HUES6 (cell line): ENCODE measurements around the gene FGF12.

Experiments used
- H3K27ac ChIP-seq: 2 replicates; pipeline ENCODE4 v1.7.0; 2013; ENCODE audit warnings: low read depth, mild to moderate bottlenecking, low read length, inconsistent platforms
- H3K27me3 ChIP-seq: 2 replicates; pipeline ENCODE4 v1.6.1; 2013; ENCODE audit warnings: low read length; ENCODE audit not compliant: control insufficient read depth, insufficient read depth
- H3K36me3 ChIP-seq: 2 replicates; pipeline ENCODE4 v1.6.1; 2013; ENCODE audit warnings: low read length; ENCODE audit not compliant: control insufficient read depth, insufficient read depth
- H3K4me1 ChIP-seq: 2 replicates; pipeline ENCODE4 v1.6.1; 2013; ENCODE audit warnings: low read length; ENCODE audit not compliant: control insufficient read depth, insufficient read depth
- H3K4me3 ChIP-seq: 2 replicates; pipeline ENCODE4 v1.5.1; 2013; ENCODE audit warnings: low read depth, low read length
- H3K9ac ChIP-seq: one replicate; pipeline ENCODE4 v1.6.1; 2013; ENCODE audit warnings: mild to moderate bottlenecking, low read length
- H3K9me3 ChIP-seq: 2 replicates; pipeline ENCODE4 v1.6.1; 2013; ENCODE audit warnings: low read depth, low read length; ENCODE audit not compliant: control insufficient read depth, insufficient read depth

The FGF12 gene

GRCh38 chr3:192106543-192106942, 620.8 kb downstream of the FGF12 start:
- Histone ChIP-seq H3K27ac (no peak overlapping the region), H3K4me1 (peaks cover 12% of the 10 kb centered on the region; the same call in 1 of the 2 replicates), H3K9ac (no peak overlapping the region), H3K36me3 (no peaks in the 10 kb centered on the region), H3K4me3 (no peak overlapping the region), H3K9me3 (no peaks in the 10 kb centered on the region), H3K27me3 (no peaks in the 10 kb centered on the region)

DNA sequence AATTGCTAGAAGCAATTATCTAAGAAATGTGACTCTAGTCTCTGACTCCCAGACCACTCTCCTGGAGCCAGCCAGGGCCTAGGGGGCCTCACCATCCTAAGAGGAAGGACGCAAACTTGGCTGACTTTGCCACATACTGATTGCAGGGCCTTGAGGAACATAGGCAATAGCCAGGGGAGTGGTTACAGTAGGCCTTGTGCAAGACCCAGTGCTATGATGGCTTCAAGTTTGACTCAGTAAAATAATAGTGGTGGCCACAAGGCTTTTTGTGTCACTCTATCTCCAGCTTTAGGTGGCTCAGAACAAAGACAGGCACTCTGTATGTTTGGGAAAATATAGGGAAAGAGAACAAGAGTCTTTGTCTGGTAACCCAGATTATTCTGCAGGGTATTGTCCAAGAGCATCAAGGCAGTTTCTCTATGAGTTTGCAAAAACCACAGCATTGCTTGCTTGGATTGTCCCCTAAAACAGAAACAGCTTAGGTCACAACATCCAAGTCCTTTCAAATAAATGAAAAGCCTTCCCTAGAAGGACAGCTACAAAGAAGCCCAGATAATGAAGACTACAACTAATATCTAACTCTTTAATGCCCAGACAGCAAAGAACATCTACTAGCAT, 634.8 kb downstream of the FGF12 start:
- Histone ChIP-seq H3K4me1 (0 out of 2 replicates have a peak, but pooled peaks cover 8% of the 10 kb centered on the region), H3K36me3 (no peaks in the 10 kb centered on the region), H3K27me3 (no peaks in the 10 kb centered on the region), H3K9me3 (no peaks in the 10 kb centered on the region; the same call in 1 of the 2 replicates), H3K9ac (no peak overlapping the region), H3K27ac (no peak overlapping the region), H3K4me3 (no peak overlapping the region)

GRCh38 chr3:192091831-192092230, 635.5 kb downstream of the FGF12 start:
- H3K4me3 ChIP-seq, result no peak overlapping the region
- no peaks in the 10 kb centered on the region for H3K36me3 ChIP-seq
- H3K4me1 ChIP-seq, result 0 out of 2 replicates have a peak, but pooled peaks cover 8% of the 10 kb centered on the region
- H3K9ac ChIP-seq, result no peak overlapping the region
- H3K27me3 ChIP-seq, result no peaks in the 10 kb centered on the region
- H3K27ac ChIP-seq, result no peak overlapping the region
- H3K9me3 ChIP-seq, result no peaks in the 10 kb centered on the region; the same call in 1 of the 2 replicates

DNA sequence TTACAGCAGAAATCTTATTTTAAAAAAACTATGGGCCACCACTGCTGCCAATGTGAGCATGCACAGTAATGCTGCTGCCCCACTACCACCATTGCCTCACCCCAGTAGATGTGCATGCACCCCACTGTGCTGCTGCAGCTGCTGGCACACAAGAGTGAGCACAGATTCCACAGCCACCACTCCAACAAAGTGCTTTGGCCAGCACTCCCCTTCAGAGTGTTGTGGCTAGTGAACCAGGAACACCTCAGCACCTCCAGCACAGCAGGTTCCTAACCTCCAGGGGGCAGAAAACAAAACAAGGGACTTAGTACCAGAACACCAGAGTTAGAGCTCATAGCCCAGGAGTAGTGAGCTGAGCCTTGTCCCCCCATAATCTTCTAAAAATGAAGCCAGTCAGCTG, 636.8 kb downstream of the FGF12 start:
- Histone ChIP-seq H3K4me1 (0 out of 2 replicates have a peak, but pooled peaks cover 8% of the 10 kb centered on the region), H3K9me3 (no peaks in the 10 kb centered on the region), H3K36me3 (no peaks in the 10 kb centered on the region), H3K27ac (no peak overlapping the region), H3K4me3 (no peak overlapping the region), H3K9ac (no peak overlapping the region), H3K27me3 (no peaks in the 10 kb centered on the region)
